ENCODE data around the gene R3HCC1L. TPM values are rescaled to one million over a fixed set of nuclear protein-coding genes. Genes with fewer than 3 reads are reported as not detected.
A peak's percentile ranks its signal among the peaks of the same experiment; 100 is the strongest.

R3HCC1L gene
- total and polyA plus RNA-seq, 4 experiments from 2014 or later: 7.0 to 30.4 (median 20.5) TPM

- no peak for DNase-seq
- Mint-ChIP-seq H3K27ac (no peak overlapping the region), H3K36me3 (peaks cover 39 to 61% of the 10 kb centered on the region in 2 donors), H3K4me3 (no peak overlapping the region), H3K4me1 (peaks cover 23 to 43% (median 27%) of the 10 kb centered on the region in 4 donors), H3K27me3 (no peaks in the 10 kb centered on the region), H3K9me3 (no peaks in the 10 kb centered on the region)
- H3K4me1 ChIP-seq (ENCODE audit: insufficient read depth, low read length): peaks cover 9% of the 10 kb centered on the region
- CTCF ChIA-PET (ENCODE audit: partially characterized antibody): no interaction called here
- H3K27me3 ChIP-seq (ENCODE audit: insufficient read depth, low read length): no peaks in the 10 kb centered on the region
- no peak overlapping the region for H3K4me3 ChIP-seq (ENCODE audit: low read length in 2 of 2)
- intact Hi-C loops (cut with micrococcal nuclease): no loop called here
- no peaks in the 10 kb centered on the region for H3K36me3 ChIP-seq (ENCODE audit: insufficient read depth, low read length)
- POLR2A ChIA-PET (ENCODE audit: partially characterized antibody): no interaction called here
- no peak overlapping the region for H3K27ac ChIP-seq (ENCODE audit: low read depth, low read length)
- no peaks in the 10 kb centered on the region for H3K9me3 ChIP-seq (ENCODE audit: control insufficient read depth in 1 of 2, low read length in 2 of 2)
Measured at GRCh38 chr10:98158576-98158975, 24.1 kb downstream of the R3HCC1L start.

GRCh38 chr10:98163941-98164340, 29.5 kb downstream of the R3HCC1L start:
- no peaks in the 10 kb centered on the region for H3K27me3 ChIP-seq (ENCODE audit: insufficient read depth, low read length)
- peaks cover 17 to 31% (median 20%) of the 10 kb centered on the region in 4 donors for H3K4me1 Mint-ChIP-seq
- peak overlapping the region in 2 of 7 donors; percentile 57 to 69 for H3K27ac Mint-ChIP-seq
- H3K4me1 ChIP-seq (ENCODE audit: insufficient read depth, low read length): no peaks in the 10 kb centered on the region
- no peak overlapping the region for H3K4me3 Mint-ChIP-seq
- no peaks in the 10 kb centered on the region for H3K27me3 Mint-ChIP-seq
- no peaks in the 10 kb centered on the region for H3K9me3 Mint-ChIP-seq
- peaks cover 8% of the 10 kb centered on the region for H3K36me3 ChIP-seq (ENCODE audit: insufficient read depth, low read length)
- POLR2A ChIA-PET (ENCODE audit: partially characterized antibody): interaction anchor here (0.6 kb wide), 1 partner anchor 53 kb away, joined by 7 read pairs; no protein-coding TSS in a partner anchor
- H3K4me3 ChIP-seq (ENCODE audit: low read length in 2 of 2): no peak overlapping the region
- DNase-seq: no peak
- H3K36me3 Mint-ChIP-seq: peaks cover 41 to 56% of the 10 kb centered on the region in 2 donors
- CTCF ChIA-PET (ENCODE audit: partially characterized antibody): interaction anchor here (3.5 kb wide), 1 partner anchor 9 kb away, joined by 11 read pairs; no protein-coding TSS in a partner anchor
- no peak overlapping the region for H3K27ac ChIP-seq (ENCODE audit: low read depth, low read length)
- no peaks in the 10 kb centered on the region for H3K9me3 ChIP-seq (ENCODE audit: control insufficient read depth in 1 of 2, low read length in 2 of 2)
- intact Hi-C loops (cut with micrococcal nuclease): no loop called here

GRCh38 chr10:98167191-98167590, 32.7 kb downstream of the R3HCC1L start:
- Mint-ChIP-seq H3K9me3 (no peaks in the 10 kb centered on the region), H3K4me3 (no peak overlapping the region), H3K4me1 (peaks cover 16 to 31% (median 23%) of the 10 kb centered on the region in 4 donors), H3K27ac (peak overlapping the region in 1 of 7 donors; percentile 9), H3K36me3 (peaks cover 45 to 55% of the 10 kb centered on the region in 2 donors), H3K27me3 (no peaks in the 10 kb centered on the region)
- ChIA-PET POLR2A (ENCODE audit: partially characterized antibody) (interaction anchor here (0.7 kb wide), 1 partner anchor 33 kb away, joined by 3 read pairs; the partner anchor contains the start of gene R3HCC1L), CTCF (ENCODE audit: partially characterized antibody) (interaction anchor here (1.0 to 2.4 kb wide), 4 partner anchors 29 to 142 kb away, joined by 3 to 6 read pairs (median 6); partner anchors contain the start of gene R3HCC1L)
- Histone ChIP-seq H3K4me3 (ENCODE audit: low read length in 2 of 2) (no peak overlapping the region), H3K27me3 (ENCODE audit: insufficient read depth, low read length) (no peaks in the 10 kb centered on the region), H3K9me3 (ENCODE audit: control insufficient read depth in 1 of 2, low read length in 2 of 2) (no peaks in the 10 kb centered on the region), H3K36me3 (ENCODE audit: insufficient read depth, low read length) (peaks cover 8% of the 10 kb centered on the region), H3K4me1 (ENCODE audit: insufficient read depth, low read length) (no peaks in the 10 kb centered on the region), H3K27ac (ENCODE audit: low read depth, low read length) (no peak overlapping the region)
- no peak for DNase-seq
- intact Hi-C loops (cut with micrococcal nuclease): no loop called here

GRCh38 chr10:98168147-98168546, 33.7 kb downstream of the R3HCC1L start:
- Mint-ChIP-seq H3K4me1 (peaks cover 16 to 32% (median 22%) of the 10 kb centered on the region in 4 donors), H3K4me3 (no peak overlapping the region), H3K27ac (peak overlapping the region in 1 of 7 donors; percentile 38), H3K36me3 (peaks cover 42 to 55% of the 10 kb centered on the region in 2 donors), H3K9me3 (no peaks in the 10 kb centered on the region), H3K27me3 (no peaks in the 10 kb centered on the region)
- Histone ChIP-seq H3K9me3 (ENCODE audit: control insufficient read depth in 1 of 2, low read length in 2 of 2) (no peaks in the 10 kb centered on the region), H3K36me3 (ENCODE audit: insufficient read depth, low read length) (peaks cover 8% of the 10 kb centered on the region), H3K27ac (ENCODE audit: low read depth, low read length) (no peak overlapping the region), H3K27me3 (ENCODE audit: insufficient read depth, low read length) (no peaks in the 10 kb centered on the region), H3K4me1 (ENCODE audit: insufficient read depth, low read length) (no peaks in the 10 kb centered on the region), H3K4me3 (ENCODE audit: low read length in 2 of 2) (no peak overlapping the region)
- DNase-seq: no peak
- POLR2A ChIA-PET (ENCODE audit: partially characterized antibody): no interaction called here
- CTCF ChIA-PET (ENCODE audit: partially characterized antibody): interaction anchor here (1.0 to 2.4 kb wide), 6 partner anchors 11 to 141 kb away, joined by 3 to 6 read pairs (median 4); partner anchors contain the start of gene R3HCC1L
- intact Hi-C loops (cut with micrococcal nuclease): no loop called here

- no peak for DNase-seq
- intact Hi-C loops (cut with micrococcal nuclease): no loop called here
- peak overlapping the region in 2 of 7 donors; percentile 37 to 78 for H3K27ac Mint-ChIP-seq
Measured at GRCh38 chr10:98168766-98169165, 34.3 kb downstream of the R3HCC1L start.

GRCh38 chr10:98169379-98169778, 34.9 kb downstream of the R3HCC1L start:
- Mint-ChIP-seq H3K36me3 (peaks cover 40 to 49% of the 10 kb centered on the region in 2 donors), H3K4me3 (no peak overlapping the region), H3K9me3 (no peaks in the 10 kb centered on the region), H3K27ac (no peak overlapping the region), H3K4me1 (peaks cover 21 to 37% (median 26%) of the 10 kb centered on the region in 4 donors), H3K27me3 (no peaks in the 10 kb centered on the region)
- intact Hi-C loops (cut with micrococcal nuclease): no loop called here
- Histone ChIP-seq H3K27ac (ENCODE audit: low read depth, low read length) (no peak overlapping the region), H3K4me3 (ENCODE audit: low read length in 2 of 2) (no peak overlapping the region), H3K9me3 (ENCODE audit: control insufficient read depth in 1 of 2, low read length in 2 of 2) (no peaks in the 10 kb centered on the region), H3K27me3 (ENCODE audit: insufficient read depth, low read length) (no peaks in the 10 kb centered on the region), H3K4me1 (ENCODE audit: insufficient read depth, low read length) (no peaks in the 10 kb centered on the region), H3K36me3 (ENCODE audit: insufficient read depth, low read length) (peaks cover 3% of the 10 kb centered on the region)
- no peak for DNase-seq
- POLR2A ChIA-PET (ENCODE audit: partially characterized antibody): no interaction called here
- CTCF ChIA-PET (ENCODE audit: partially characterized antibody): interaction anchor here (1.0 to 3.5 kb wide), 8 partner anchors 10 to 256 kb away, joined by 3 to 17 read pairs (median 4); partner anchors contain the start of gene R3HCC1L

More at GRCh38 chr10:98168766-98169165, 34.3 kb downstream of the R3HCC1L start:
- H3K9me3 Mint-ChIP-seq: no peaks in the 10 kb centered on the region
- Histone ChIP-seq H3K9me3 (ENCODE audit: control insufficient read depth in 1 of 2, low read length in 2 of 2) (no peaks in the 10 kb centered on the region), H3K36me3 (ENCODE audit: insufficient read depth, low read length) (peaks cover 8% of the 10 kb centered on the region), H3K27ac (ENCODE audit: low read depth, low read length) (no peak overlapping the region), H3K27me3 (ENCODE audit: insufficient read depth, low read length) (no peaks in the 10 kb centered on the region), H3K4me3 (ENCODE audit: low read length in 2 of 2) (no peak overlapping the region), H3K4me1 (ENCODE audit: insufficient read depth, low read length) (no peaks in the 10 kb centered on the region)
- H3K4me3 Mint-ChIP-seq: no peak overlapping the region
- H3K27me3 Mint-ChIP-seq: no peaks in the 10 kb centered on the region
- POLR2A ChIA-PET (ENCODE audit: partially characterized antibody): no interaction called here
- CTCF ChIA-PET (ENCODE audit: partially characterized antibody): interaction anchor here (1.0 to 3.5 kb wide), 9 partner anchors 10 to 141 kb away, joined by 3 to 17 read pairs (median 4); partner anchors contain the start of gene R3HCC1L
- H3K4me1 Mint-ChIP-seq: peaks cover 18 to 34% (median 25%) of the 10 kb centered on the region in 4 donors
- H3K36me3 Mint-ChIP-seq: peaks cover 40 to 52% of the 10 kb centered on the region in 2 donors

GRCh38 chr10:98170249-98171117, 36.0 kb downstream of the R3HCC1L start:
- POLR2A ChIA-PET (ENCODE audit: partially characterized antibody): interaction anchor here (1.0 kb wide), 1 partner anchor 32 kb away, joined by 3 read pairs; no protein-coding TSS in a partner anchor
- Mint-ChIP-seq H3K9me3 (no peaks in the 10 kb centered on the region), H3K27ac (no peak overlapping the region), H3K4me1 (peaks cover 28 to 48% (median 34%) of the 10 kb centered on the region in 4 donors), H3K27me3 (no peaks in the 10 kb centered on the region), H3K4me3 (no peak overlapping the region), H3K36me3 (peaks cover 36 to 43% of the 10 kb centered on the region in 2 donors)
- CTCF ChIA-PET (ENCODE audit: partially characterized antibody): interaction anchor here (0.7 to 3.5 kb wide), 19 partner anchors 9 to 255 kb away, joined by 3 to 17 read pairs (median 4); partner anchors contain the start of gene R3HCC1L
- Histone ChIP-seq H3K4me3 (ENCODE audit: low read length in 2 of 2) (no peak overlapping the region), H3K36me3 (ENCODE audit: insufficient read depth, low read length) (peaks cover 3% of the 10 kb centered on the region), H3K27ac (ENCODE audit: low read depth, low read length) (no peak overlapping the region), H3K4me1 (ENCODE audit: insufficient read depth, low read length) (peaks cover 4% of the 10 kb centered on the region), H3K27me3 (ENCODE audit: insufficient read depth, low read length) (no peaks in the 10 kb centered on the region), H3K9me3 (ENCODE audit: control insufficient read depth in 1 of 2, low read length in 2 of 2) (no peaks in the 10 kb centered on the region)
- peak in 4 of 5 donors; percentile 10 to 27 (median 14) for DNase-seq
- intact Hi-C loops (cut with micrococcal nuclease): loop anchor here (5.0 kb wide), 1 partner anchor 137 kb away; no protein-coding TSS in a partner anchor

Measured in CD4-positive, alpha-beta memory T cell (primary cell).